GM18517 (cell line): Measurements from ENCODE around the gene IL3.

ENCODE experiments used
- ATAC-seq: cut with Tn5 transposase; IDR thresholded peaks from one replicate; pipeline ENCODE4 v1.9.1; 2021; ENCODE audit warnings: mild to moderate bottlenecking, moderate library complexity; ENCODE audit not compliant: unreplicated experiment

The IL3 gene

DNA sequence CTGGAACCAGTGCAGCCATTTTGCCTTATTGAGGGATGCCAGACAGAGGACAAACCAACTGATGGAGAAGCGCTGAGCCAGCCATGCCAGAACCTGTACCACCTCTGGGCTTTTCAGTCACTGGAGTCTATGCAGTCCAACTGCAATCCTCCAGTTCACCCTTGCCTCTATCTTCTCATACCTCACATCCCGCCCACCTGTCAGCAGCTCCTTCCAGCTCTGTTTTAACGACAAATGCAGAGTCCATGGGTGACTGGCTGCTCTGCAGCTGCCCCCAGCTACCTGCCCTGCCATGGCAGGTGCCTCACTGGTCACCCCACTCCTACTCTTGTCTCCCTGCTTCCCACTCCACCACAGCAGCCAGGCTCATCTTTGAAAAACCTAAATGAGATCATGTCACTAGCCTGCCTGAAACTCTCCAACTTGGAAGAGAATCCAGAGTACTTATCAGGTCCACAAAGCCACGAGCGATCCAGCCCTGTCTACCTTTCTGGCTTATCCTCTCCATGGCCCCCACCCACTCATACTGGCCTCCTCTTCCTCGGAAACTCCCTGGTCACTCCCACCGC, 35.0 kb upstream of the IL3 start:
- no peak for ATAC-seq

DNA sequence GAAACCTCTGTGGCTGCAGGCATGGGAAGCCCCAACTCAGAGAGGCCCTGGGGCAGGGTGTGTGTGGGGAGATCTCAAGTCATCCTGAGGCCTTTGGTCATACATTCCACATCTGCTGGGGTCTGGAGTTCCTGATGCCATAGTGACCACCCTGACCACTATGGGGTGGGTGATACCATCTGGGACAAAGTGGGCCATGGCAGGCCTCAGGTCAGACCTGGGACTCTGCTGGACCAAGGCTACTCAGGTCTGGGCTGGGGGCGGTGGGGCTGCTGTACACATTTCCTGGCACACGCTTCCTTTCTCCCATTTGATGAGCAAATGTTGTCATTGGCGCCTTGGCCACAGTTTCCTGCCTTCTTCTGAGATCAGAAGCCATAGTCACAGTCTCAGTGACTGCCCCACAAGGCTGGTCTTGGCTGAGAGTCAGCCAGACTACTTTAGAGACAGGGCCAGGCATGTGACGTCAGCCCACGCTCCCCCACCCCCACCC, 33.9 kb upstream of the IL3 start:
- no peak for ATAC-seq

DNA sequence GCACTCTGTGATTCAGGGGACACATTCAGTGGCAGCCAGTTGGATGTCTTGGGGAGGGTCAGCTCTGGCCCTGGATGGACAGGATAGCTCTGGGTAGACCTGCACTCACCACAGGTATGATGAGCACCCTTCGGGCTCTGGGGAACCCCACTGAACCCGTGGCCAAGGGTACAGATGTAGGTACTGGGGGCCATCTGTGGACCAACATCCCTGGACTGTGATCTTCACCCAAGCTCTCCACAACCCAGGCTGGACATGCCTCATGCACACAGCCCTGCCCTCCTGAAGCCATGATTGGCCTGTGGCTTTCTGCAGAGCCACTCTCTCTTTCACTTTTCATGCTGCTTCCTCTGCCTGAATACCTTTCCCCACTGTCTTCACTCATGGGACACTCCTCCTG, 33.4 kb upstream of the IL3 start:
- no peak for ATAC-seq

DNA sequence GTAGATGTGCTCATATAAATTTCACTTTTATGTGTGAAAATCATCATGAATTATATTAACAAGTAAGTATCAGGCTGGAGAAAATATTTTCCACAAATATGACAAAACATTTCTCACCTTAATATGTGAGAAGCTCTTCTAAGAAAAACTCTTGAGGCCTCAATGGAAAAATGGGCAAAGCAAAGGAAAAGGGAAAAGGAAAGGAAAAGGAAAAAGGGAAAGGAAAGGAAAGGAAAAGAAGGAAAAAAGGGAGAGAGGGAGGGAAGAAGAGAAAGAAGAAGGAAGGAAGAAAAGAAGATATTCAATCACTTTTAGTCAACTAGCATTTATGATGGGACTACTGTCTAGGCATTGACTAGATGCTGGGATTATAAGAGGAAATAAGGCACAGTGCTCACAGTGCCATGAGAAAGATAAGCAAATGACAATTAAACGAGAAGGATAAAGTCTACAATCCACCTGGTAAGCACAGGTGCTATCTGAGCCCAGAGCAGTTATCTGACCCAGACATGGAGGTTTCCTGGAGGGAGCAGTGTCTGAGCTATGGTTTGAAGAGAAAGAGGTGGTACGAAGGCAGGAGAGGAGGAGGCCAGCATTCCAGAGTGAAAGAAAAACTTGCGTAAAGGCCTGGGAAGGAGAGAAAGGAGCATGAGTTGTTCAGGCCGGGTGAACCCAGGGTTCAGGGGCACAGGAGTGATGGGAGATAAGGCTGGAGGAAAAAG, 30.7 kb upstream of the IL3 start:
- no peak for ATAC-seq

DNA sequence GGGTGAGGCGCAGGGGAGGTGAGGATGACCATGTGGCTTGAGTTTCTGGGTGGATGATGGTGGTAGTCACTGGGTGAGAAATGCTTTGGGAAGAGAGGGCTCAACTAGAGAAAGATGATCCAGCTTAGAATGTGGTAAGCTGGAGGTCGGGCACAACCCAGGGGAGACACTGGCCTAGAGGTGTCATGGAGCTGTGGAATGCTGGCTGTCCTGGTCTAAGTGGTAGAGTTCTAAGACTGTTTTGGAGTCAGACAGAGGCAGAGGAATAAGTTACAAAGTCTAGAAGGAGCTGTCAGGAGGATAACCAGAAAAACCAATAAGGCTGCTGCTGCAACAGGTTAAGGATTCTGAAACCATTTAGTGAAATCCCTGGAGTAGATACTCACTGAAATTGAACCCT, 29.8 kb upstream of the IL3 start:
- ATAC-seq, result no peak

DNA sequence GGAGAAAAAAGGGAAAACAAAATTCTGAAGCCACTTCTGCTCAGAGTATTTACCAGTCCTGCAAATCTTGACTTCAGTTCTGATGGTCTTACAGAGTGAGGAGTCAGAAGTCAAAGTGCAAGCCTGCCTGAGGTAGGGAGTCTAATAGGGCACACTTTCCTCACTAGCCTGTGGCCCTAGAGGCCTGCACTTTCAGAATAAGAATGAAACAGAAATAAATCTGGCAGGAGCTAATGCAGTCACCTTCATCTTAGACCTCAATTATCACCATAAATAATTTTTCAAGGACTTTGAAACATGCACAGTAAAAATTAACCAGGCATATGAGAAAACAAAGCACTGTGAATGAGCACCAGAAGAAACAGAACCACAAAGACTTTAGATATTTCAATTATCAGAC, 28.3 kb upstream of the IL3 start:
- no peak for ATAC-seq

DNA sequence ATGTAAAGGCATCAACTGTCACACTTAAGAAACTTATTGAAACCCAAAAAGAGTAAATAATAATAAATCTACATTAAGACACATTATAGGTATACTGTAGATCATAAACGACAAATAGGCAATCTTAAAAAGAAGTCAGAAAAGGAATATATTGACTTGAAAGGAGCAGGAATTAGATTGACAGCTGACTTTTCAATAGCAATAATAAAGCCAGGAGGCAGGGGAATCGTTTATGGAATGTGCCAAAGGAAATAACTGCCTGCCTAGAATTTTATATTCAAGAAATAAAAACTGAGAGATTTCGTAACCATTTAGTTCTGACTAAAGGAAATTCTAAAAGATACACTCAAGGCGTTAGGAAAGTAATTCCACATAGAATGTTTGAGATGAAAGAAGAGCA, 27.3 kb upstream of the IL3 start:
- ATAC-seq, result no peak

DNA sequence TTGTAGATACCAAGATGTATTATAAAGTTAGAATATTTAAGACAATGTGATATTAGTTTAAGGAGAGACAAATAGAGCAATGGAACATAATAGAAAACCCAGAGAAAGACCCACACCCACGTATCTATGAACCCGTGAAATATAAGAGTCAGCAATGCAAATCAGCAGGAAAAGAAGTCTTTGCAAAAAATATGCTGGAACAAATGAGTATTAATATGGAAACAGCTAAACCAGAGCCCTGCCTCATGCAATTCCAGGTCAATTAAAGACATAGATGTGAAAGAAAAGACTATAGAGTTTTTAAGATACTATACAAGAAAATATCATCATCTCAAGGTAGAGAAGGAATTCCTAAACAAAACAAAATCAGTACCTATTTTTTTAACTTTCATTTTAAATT, 23.1 kb upstream of the IL3 start:
- ATAC-seq, result no peak

DNA sequence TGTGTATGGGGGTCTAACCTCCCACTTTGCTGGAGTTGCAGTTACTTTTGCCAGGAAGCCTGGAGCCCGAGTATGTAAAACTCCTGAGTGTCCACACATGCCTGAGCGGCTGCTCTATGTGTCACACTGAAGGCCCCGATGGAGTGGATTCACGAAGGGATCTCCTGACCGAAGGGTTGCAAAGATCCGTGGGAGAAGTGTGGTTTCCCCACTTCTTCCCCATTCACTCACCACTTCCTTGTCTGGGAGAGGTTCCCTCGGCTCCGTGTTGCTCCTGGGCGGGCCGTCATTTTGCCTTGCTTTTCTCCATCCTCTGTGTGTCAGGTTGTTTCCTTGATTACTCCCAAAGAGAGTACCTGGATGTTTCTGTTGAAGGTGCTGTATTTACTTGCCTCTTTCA, 16.2 kb upstream of the IL3 start:
- ATAC-seq, result no peak

DNA sequence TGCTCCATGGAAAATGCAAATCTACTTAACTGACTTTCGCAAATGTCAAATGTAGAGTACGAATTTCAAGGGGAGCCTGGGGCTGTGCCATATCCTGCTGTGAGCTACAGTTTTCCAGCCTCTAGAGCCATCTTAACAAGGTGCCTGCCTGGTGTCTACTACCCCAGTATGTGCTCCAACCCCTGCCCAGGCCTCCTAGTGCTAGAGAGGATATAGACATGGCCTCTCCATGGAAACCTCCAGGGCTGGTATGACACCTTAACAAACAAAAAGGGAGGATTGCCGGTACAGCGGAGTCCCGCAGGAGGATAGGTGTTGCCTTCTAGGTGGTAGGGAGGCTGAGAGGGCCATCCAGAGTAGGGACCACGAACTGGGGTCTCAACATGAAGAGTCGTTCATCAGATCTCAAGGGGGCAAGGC, 13.6 kb upstream of the IL3 start:
- no peak for ATAC-seq

DNA sequence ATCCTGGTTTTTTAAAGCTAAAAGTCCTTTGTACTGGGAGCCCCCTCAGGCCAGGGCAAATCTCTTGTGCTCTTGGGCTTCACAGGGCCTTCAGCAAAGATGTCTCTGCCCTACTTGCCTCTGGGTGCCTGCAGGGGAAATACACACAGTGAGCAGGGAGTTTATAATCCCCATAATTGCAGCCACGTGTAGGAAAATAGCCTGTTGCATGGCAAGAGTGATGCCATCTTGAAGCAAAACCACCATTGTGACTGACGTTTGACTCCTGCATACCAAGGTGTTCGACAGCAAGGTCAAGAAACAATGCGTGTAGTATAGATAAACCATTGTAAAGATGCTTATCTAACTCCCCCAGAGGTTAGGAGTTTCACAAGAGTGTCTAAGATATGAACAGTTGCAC, 11.4 kb upstream of the IL3 start:
- ATAC-seq, result no peak

DNA sequence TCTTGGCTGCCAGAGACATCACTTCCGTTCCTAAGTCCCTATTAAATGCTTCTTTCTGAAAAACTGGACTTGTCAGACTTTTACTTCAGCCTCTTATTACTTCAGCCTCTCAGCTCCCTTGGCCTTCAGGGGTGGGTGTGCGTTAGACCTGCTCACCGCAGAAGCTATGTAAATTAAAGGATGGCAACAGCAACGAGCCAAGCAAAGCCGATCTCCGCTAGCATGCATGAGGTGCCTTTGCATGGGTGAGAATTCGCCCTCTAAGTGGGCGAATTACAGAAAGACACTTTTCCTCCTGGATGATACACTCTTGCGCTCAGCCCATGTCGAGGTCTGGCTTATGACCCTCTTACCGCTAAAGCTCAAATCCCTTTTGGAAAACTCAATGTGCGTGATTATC, 10.9 kb upstream of the IL3 start:
- ATAC-seq, result no peak

DNA sequence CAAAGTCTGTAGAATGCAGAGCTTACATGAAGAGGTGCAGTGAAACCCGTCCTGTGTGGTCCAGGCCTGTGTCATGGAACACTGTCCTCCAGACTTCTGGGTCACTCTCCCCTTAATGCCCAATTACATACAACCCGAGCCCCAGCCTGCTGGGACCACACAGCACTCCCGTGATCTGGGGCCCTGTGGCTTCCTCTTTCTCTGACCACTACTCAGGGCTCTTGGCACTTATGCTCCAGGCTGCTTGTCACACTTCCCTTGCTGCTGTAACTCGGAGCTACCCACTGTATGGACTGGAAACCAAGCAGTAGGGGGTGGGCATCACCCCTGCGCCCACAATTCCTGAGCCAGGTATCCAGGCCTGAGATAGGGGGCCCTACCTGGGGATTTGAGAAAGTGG, 10.3 kb upstream of the IL3 start:
- no peak for ATAC-seq

DNA sequence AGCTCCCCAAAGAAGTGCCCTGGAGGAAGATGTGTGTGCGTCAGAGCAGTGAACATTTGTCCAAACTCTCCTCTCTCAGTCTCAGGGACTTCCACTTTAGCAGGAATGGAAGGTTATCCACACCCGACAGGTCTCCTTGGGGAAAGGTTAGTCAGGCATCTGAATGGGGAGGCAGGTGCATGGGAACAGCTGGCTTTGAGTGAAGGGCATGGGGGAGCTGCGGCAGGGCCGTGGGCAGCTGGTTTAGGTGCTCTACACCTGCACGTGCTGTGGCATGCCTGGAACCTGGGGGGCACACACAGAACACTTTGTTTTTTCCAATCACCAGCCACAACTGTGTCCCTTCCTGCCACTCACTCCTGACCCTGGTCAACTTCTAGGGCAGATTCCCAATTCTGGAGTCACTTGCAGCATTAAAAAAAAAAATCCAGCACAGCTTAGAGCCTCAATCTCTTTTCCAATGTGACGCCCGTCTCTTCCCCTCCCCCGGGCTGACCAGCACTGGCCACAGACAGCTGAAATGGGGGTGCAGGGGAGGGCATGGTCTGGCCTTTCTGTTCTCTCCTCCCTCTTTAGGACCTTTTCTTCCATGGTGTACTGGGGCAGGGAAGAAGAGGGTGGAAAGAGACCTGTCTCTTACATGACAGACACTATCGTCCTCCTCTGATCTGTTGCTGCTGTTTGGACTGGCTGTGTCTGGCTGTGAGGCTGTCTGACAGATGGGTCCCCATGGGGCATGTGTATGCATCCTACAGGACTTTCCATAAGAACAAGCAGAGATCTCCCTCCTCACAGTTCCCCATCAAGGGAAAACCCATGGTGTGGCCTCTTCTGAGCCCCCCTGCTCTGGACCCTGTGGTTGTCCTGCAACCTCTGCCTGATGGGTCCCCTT, 9.5 kb upstream of the IL3 start:
- ATAC-seq, result no peak

DNA sequence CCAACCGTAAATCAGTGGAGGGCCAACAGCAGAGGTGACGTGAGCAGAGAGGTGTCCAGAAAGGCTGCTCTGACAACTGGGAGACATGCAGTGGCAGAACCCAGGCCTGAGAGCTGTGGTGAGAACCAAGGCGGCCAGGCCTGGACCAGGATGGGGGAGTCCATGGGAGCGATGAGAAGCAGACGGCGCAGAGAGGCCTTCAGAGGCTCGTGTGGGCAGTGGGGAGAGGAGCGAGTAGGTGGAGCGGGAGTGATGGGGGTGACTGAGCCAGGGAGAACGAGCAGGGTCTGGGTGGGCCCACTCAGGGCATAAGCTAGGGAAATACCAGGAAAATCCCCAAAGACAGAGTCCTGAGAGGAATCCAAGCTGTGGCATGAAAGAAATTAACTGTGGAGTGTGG, 7.9 kb upstream of the IL3 start:
- ATAC-seq, result no peak

DNA sequence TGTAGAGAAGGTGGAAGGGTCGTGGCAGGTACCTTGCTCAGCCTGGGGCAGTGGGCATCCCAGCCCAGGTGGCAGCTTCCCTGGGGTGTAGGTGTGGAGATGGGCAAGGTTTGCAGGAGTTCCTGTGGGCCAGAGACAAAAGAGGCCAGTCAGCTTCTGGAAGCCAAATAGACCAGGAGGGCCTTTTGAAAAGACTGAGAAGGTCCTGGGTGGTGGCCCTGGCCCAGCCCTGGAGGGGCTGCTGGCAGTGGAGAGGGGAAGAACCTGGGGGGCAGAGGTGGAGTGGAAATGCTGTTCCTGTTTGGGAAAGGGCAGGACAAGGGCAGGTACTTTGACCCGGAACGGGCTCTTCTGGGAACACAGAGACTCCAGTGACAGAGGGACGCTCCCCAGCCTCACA, 7.0 kb upstream of the IL3 start:
- no peak for ATAC-seq

DNA sequence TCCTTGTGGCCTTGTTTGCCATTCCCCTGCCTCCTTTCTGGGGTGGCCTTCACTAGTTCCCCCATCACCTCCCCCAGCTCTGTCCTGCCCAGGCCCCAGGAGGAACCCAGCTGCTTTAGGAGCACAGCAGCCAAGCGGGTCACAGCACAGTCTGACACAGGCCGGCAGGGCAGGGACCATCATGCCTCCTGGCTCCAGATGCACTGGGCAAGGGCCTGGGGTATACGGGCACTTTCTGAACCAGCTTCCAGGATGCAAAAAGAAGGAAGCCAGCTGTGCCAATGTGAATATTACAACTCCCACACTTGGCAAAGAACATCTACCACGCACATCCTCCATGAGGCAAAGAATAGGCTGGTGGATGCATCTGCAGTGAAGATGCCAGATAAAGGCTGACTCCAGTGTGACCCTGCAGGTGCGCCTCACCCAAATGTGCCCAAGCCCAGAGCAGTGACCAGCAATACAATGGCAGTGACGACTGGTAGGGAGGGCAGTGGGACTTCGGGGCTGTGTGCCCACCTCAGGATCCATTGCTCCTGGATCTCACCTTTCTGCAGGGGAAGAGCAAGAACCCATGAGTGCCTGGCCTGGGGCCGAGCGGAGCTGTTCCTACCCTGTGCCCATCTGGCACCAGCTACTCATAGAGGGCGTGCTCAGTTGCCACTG, 6.3 kb upstream of the IL3 start:
- no peak for ATAC-seq

DNA sequence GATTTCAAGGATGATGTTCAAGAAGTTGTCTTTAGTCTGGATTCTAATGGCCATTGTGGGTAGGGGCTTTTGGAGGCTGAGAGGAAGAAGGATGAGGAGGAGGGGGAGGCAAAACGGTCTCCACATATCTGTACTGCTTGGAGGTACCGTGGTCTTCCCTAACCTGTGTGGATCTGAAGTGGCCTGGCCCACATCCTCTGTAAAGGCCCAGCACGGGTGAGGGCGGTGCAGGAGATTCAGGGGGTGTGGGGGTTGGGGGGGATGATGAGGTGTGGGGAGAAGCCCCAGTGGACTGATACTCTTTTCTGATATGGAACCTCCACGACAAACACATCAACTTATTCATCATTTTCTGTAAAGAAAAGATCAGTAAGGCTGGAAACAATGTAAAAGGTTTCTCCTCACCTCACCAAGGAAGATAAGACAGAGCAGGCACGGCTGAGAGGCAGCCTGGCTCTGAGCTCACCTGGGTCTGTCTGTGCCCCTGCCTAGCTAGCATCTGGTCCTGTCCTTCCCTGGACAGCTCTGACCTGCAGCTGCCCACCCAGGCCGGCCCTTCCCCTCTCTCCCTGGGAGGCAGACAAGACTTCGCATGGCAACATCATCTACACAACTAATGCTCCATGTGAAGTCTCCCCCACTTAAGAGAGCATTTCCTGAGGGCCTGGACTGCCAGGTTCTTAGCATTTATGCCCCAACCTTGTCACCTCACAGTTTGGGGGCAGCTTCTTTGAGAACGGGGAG, 5.6 kb upstream of the IL3 start:
- no peak for ATAC-seq

DNA sequence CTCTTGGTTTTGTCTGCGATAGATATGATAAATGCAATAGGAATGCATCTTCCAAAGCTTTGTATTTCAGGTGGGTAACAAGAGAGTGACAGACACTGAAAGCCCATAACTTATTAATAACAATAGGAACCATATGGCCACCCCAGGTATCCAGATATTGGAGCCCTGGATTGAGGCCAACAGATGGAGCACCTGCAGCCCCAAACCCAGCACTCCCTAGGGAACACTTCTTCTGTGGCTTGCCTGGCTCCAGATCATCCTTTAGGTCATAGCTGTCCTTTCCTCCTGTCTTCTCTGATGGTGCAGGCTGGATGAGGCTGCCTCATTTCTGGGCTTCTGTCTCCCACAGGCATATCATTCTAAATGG, 5.0 kb upstream of the IL3 start:
- no peak for ATAC-seq

DNA sequence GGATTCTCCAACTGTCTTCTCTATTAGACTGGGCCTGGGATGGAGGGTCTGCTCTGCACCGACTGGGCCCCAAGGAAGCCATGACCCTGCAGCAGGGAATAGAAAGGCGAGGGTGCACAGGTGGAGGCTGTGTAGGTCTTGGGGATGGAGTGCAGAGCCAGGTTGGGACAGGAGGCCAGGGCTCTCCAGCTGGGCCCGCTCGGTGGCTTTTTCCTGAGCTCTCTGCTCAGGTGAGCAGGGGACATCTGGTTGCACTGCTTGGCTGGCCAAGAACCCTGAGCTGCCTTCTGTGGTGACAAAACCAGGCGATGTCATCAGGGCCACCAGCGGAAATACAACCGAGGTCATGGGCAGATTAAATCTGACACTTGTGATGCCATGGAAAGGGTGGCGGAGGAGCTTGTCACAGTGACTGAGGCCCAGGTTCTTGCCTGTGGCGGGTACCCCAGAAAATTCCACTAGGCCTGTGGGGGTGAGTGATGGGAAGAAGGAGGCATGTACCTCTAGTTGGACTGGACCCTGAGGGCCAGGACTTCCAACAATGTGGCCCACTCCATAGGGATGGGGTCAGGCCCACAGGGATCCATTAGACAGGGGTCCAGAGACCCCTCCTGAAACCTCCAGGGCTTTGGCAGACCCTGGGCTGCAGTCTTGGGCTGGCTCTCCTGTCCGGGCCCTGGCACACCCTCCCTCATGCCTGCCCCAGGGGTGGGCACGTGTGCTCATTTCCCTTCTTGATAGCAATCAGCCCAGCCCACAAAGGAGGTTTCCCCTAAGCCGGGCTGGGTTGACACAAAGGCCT, 4.4 kb upstream of the IL3 start:
- no peak for ATAC-seq
